ENCODE results near the gene FAM200A.
"Not testable (repeated sequence)": the region's sequence is repeated elsewhere in the genome, so short reads cannot be mapped to it uniquely, and the experiment has no call there.

Gene FAM200A

DNA sequence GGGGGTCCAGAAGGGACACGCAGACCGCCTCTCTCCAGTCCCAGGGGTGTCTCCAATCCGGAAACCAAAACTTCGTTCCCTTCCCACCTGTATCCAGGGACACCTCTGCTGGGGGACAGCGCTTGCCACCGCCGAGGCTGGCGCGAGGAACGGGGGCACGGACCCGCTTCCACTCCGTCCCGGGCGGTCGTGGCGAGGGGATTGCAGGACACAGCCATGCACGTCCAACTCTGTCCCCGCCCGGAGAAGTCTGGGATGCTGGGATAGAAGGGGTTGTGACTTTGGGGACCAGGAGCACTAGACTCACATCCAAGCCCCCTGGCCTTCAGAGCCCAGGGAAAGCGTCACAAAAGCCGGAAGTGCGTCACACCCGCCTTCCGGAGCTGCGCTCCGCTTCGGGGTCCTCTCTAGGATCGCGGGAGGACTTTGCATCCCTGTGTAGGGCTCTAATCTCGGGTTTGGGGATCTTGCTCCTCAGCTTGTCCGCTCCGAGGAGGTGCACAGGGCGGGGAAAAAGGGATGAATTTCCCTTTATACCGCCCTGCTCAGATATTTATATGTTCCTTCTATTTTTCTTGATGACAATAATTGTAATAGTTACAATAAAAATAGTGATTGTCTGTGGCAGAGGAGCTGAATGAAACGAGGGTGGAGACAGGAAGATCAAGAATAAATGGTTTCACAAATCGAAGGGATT lies at the start of gene FAM200A:
FAM200A (minus strand) TSS at position 348 of the 697 bp plus-strand sequence. CDS start 3,707 bp downstream, outside the sequence.
- Histone ChIP-seq H3K9ac (ENCODE audit: low read length in 2 of 2) (peak within 1 kb of the TSS; percentile 95 to 99), H3K9me3 (ENCODE audit: control insufficient read depth in 2 of 2, low read length in 2 of 2) (no peaks in the 10 kb centered on the region), H3K4me3 (ENCODE audit: low read length in 2 of 2) (peak within 1 kb of the TSS; percentile 88 to 99), H3K4me1 (ENCODE audit: control insufficient read depth, insufficient read depth, low read length) (peaks cover 8% of the 10 kb centered on the region), H3K36me3 (ENCODE audit: control insufficient read depth in 2 of 2, insufficient read depth in 2 of 2, low read length in 2 of 2) (peaks cover 16% of the 10 kb centered on the region in 2 donors), H3K27me3 (ENCODE audit: control insufficient read depth in 1 of 2, insufficient read depth in 2 of 2, low read length in 2 of 2) (no peaks in the 10 kb centered on the region), H3K27ac (ENCODE audit: low read length) (peak within 1 kb of the TSS; percentile 84)

DNA sequence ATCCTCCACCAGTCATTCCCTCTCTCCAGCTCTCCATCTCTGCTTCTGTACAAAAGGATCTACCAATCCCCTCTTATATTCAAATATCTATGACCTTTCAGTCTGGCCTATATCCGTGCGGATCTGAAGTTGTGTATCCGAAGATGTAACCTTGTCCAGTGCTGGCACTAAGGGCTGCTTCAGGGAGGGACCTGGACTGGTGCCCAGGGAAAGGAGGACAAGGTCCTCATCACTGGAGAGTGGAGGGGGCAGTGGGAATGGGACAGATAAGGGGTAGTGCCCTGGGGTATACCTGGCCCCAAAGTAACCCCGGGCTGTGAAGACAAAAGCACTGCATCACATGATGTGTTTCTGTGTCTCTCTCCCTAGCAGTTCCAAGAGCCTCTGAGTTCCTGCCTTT lies 47.9 kb upstream of the FAM200A start:
- Histone ChIP-seq H3K4me1 (ENCODE audit: control insufficient read depth, insufficient read depth, low read length) (no peaks in the 10 kb centered on the region), H3K36me3 (ENCODE audit: control insufficient read depth in 2 of 2, insufficient read depth in 2 of 2, low read length in 2 of 2) (no peaks in the 10 kb centered on the region), H3K27ac (ENCODE audit: low read length) (no peak overlapping the region), H3K27me3 (ENCODE audit: control insufficient read depth in 1 of 2, insufficient read depth in 2 of 2, low read length in 2 of 2) (no peaks in the 10 kb centered on the region), H3K9ac (ENCODE audit: low read length in 2 of 2) (no peak overlapping the region), H3K4me3 (ENCODE audit: low read length in 2 of 2) (no peak overlapping the region), H3K9me3 (ENCODE audit: control insufficient read depth in 2 of 2, low read length in 2 of 2) (no peaks in the 10 kb centered on the region)

DNA sequence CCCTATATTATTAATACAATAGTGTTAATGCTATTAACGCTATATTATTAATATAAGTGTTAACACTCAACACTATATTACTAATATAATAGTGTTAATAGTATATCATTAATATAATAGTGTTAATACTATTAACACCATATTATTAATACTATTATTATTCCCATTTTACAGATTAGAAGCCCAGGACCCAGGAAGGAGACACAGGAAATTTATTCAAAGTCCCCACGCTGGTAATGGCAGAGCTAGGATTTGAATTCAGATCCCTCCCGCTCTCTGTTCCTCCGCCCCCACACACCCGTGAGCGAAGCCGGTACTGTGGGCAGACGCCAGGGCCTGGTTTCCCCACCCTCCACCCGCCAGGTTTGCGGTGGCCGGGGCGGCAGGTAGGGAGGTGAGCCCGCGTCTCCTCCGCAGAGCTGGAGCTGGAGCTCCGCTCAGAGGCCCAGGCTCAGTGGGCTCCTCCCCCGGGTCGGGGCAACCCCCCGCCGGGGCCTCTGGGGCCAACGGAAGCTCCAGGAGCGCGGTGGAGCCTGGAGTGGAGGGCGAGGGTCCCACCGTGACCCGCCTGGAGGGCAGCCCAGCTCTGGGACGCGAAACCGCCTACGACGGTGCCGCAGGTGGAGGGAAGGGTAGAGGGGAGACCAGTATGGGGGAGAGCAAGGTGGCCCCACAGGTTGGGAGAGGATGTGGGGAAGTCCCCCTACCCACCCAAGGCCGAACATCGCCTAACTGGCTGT lies 46.0 kb upstream of the FAM200A start, which contains the start of gene TMEM225B:
TMEM225B (plus strand) TSS at position 506 of the 740 bp plus-strand sequence. CDS start 6,122 bp downstream, outside the sequence.
- Histone ChIP-seq H3K9ac (ENCODE audit: low read length in 2 of 2) (no peak within 1 kb of the TSS), H3K27ac (ENCODE audit: low read length) (no peak within 1 kb of the TSS), H3K4me3 (ENCODE audit: low read length in 2 of 2) (no peak within 1 kb of the TSS), H3K4me1 (ENCODE audit: control insufficient read depth, insufficient read depth, low read length) (no peaks in the 10 kb centered on the region), H3K9me3 (ENCODE audit: control insufficient read depth in 2 of 2, low read length in 2 of 2) (no peaks in the 10 kb centered on the region), H3K27me3 (ENCODE audit: control insufficient read depth in 1 of 2, insufficient read depth in 2 of 2, low read length in 2 of 2) (no peaks in the 10 kb centered on the region), H3K36me3 (ENCODE audit: control insufficient read depth in 2 of 2, insufficient read depth in 2 of 2, low read length in 2 of 2) (no peaks in the 10 kb centered on the region)

DNA sequence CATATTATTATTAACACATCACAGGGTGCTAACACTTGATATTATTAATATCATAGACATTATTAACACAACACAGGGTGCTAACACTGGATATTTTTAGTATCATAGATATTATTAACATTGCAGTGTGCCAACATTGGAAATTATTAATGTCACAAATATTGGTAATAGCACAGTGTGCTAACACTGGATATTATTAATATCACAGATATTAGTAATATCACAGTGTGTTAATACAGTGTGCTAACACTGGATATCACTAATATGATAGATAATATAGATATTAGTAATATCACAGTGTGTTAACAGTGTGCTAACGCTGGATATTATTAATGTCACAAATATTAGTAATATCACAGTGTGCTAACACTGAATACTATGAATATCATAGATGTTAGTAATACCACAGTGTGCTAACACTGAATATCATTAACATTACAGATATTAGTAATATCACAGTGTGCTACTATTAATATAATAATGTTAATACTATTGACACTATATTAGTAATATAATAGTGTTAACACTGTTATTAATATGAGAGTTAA lies 44.6 kb upstream of the FAM200A start:
- no peak overlapping the region for H3K4me3 ChIP-seq (ENCODE audit: low read length in 2 of 2)
- H3K27ac ChIP-seq (ENCODE audit: low read length), result no peak overlapping the region
- H3K36me3 ChIP-seq (ENCODE audit: control insufficient read depth in 2 of 2, insufficient read depth in 2 of 2, low read length in 2 of 2), result no peaks in the 10 kb centered on the region
- no peaks in the 10 kb centered on the region for H3K27me3 ChIP-seq (ENCODE audit: control insufficient read depth in 1 of 2, insufficient read depth in 2 of 2, low read length in 2 of 2)
- no peak overlapping the region for H3K9ac ChIP-seq (ENCODE audit: low read length in 2 of 2)
- no peaks in the 10 kb centered on the region for H3K4me1 ChIP-seq (ENCODE audit: control insufficient read depth, insufficient read depth, low read length)
- H3K9me3 ChIP-seq (ENCODE audit: control insufficient read depth in 2 of 2, low read length in 2 of 2), result no peaks in the 10 kb centered on the region

DNA sequence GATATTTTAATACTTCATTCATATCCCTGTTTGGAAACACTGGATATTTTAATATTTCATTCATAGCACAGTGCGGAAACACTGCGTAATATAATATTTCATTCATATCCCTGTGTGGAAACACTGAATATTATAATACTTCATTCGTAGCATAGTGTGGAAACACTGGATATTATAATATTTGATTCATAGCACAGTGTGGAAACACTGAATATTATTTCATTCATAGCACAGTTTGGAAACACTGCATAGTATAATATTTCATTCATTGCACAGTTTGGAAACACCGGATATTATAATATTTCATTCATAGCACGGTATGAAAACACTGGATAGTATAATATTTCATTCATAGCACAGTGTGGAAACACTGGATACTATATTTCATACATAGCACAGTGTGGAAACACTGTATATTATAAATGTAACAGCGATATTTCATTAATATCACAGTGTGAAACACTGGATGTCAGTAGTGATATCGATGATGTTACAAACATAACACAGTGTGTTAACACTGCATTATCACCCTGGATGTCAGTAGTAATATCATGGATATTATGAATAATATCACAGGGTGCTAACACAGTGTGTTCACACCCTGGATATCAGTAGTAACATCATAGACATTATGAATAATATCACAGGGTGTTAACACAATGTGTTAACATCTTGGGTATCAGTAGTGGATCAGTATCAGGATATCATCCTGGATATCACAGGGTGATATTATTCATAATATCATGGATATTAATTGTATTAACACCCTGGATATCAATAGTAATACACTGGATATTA lies 43.2 kb upstream of the FAM200A start:
- Histone ChIP-seq H3K36me3 (ENCODE audit: control insufficient read depth in 2 of 2, insufficient read depth in 2 of 2, low read length in 2 of 2) (no peaks in the 10 kb centered on the region), H3K9me3 (ENCODE audit: control insufficient read depth in 2 of 2, low read length in 2 of 2) (no peaks in the 10 kb centered on the region), H3K4me3 (ENCODE audit: low read length in 2 of 2) (no peak overlapping the region), H3K27ac (ENCODE audit: low read length) (no peak overlapping the region), H3K9ac (ENCODE audit: low read length in 2 of 2) (no peak overlapping the region), H3K4me1 (ENCODE audit: control insufficient read depth, insufficient read depth, low read length) (no peaks in the 10 kb centered on the region), H3K27me3 (ENCODE audit: control insufficient read depth in 1 of 2, insufficient read depth in 2 of 2, low read length in 2 of 2) (no peaks in the 10 kb centered on the region)

DNA sequence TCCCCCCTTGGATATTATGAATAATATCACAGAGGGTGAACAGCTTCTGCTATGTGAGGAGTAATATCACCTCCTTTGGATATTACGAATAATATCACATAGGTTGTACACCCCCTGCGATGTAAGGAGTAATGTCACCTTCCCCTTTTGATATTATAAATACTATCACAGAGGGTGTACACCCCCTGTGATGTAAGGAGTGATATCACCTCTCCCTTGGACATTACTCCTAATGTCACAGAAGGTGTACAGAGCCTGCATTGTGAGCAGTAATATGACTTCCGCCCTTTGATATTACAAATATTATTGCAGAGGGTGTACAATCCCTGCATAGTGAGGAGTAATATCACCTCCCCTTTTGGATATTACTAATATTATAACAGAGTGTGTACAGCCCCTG lies 37.0 kb upstream of the FAM200A start:
- no peaks in the 10 kb centered on the region for H3K9me3 ChIP-seq (ENCODE audit: control insufficient read depth in 2 of 2, low read length in 2 of 2)
- no peak overlapping the region for H3K4me3 ChIP-seq (ENCODE audit: low read length in 2 of 2)
- no peaks in the 10 kb centered on the region for H3K27me3 ChIP-seq (ENCODE audit: control insufficient read depth in 1 of 2, insufficient read depth in 2 of 2, low read length in 2 of 2)
- H3K9ac ChIP-seq (ENCODE audit: low read length in 2 of 2), result no peak overlapping the region
- no peak overlapping the region for H3K27ac ChIP-seq (ENCODE audit: low read length)
- no peaks in the 10 kb centered on the region for H3K36me3 ChIP-seq (ENCODE audit: control insufficient read depth in 2 of 2, insufficient read depth in 2 of 2, low read length in 2 of 2)
- no peaks in the 10 kb centered on the region for H3K4me1 ChIP-seq (ENCODE audit: control insufficient read depth, insufficient read depth, low read length)

DNA sequence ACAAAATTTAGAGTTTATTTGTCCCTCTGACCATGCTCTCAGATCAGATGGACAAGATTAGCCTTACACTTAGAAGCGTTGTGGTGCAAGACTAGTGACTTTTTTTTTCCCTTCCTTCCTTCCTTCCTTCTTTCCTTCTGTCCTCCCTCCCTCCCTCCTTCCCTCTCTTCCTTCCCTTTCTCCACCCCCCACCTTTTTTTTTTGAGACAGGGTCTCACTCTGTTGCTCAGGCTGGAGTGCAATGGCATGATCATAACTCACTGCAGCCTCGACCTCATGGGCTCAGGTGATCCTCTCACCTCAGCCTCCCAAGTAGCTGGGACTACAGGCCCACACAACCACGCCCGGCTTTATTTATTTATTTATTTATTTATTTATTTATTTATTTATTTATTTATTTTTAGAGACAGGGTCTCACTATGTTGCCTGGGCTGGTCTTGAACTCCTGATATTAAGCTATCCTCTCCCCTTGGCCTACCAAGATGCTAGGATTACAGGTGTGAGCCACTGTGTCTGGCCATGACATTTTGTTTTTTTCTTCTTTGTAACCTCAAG lies 28.9 kb upstream of the FAM200A start:
- not testable (repeated sequence) for H3K27me3 ChIP-seq (ENCODE audit: control insufficient read depth in 1 of 2, insufficient read depth in 2 of 2, low read length in 2 of 2); H3K9me3 ChIP-seq (ENCODE audit: control insufficient read depth in 2 of 2, low read length in 2 of 2); H3K36me3 ChIP-seq (ENCODE audit: control insufficient read depth in 2 of 2, insufficient read depth in 2 of 2, low read length in 2 of 2); H3K4me1 ChIP-seq (ENCODE audit: control insufficient read depth, insufficient read depth, low read length)
- H3K27ac ChIP-seq (ENCODE audit: low read length), result peak overlapping the region; percentile 6
- peak overlapping the region; percentile 54 to 84 for H3K9ac ChIP-seq (ENCODE audit: low read length in 2 of 2)
- H3K4me3 ChIP-seq (ENCODE audit: low read length in 2 of 2), result peak overlapping the region; percentile 65 to 82

DNA sequence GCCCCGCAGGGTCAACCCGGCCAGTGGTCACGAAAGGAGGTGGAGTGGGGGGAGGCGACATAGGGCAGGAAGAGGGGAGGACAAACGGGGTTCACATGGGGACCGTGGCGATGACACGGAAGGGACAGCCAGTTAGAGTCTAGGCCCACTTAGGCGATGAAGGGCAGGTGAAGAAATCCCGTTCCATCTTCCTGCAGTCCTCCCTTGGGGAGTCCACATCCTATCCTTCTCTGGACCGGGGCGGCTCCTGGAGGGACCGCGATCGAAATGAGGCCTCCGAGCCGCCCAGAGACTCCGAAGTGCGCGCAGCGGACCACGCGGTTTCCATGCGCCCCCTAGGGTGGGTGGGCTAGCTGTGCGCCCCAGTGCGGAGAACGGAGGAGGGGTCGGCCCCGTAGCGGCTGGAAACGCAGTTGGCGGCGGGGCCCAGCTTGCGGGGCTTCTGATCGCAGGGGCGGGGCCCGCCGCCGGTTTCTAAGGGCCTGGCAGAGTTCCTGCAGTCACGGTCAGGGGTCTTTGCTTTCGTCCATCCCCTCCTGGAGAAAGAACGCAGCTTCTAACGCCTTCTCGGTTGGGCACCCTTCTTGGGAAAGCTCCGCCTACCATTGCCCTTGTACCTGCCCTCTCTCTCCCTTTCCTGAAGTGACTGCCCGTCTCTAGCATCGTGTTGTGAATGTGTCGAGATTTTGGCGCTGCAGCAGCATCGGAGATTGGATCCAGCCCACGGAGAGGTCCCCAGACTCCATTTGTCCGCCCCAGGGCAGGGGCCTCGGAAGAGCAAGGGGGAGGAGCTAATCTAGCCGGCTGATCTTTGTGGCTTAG lies 28.3 kb upstream of the FAM200A start:
- Histone ChIP-seq H3K9me3 (ENCODE audit: control insufficient read depth in 2 of 2, low read length in 2 of 2) (no peaks in the 10 kb centered on the region), H3K27ac (ENCODE audit: low read length) (peak overlapping the region; percentile 6), H3K9ac (ENCODE audit: low read length in 2 of 2) (peak overlapping the region; percentile 54 to 84), H3K27me3 (ENCODE audit: control insufficient read depth in 1 of 2, insufficient read depth in 2 of 2, low read length in 2 of 2) (no peaks in the 10 kb centered on the region), H3K4me1 (ENCODE audit: control insufficient read depth, insufficient read depth, low read length) (peaks cover 7% of the 10 kb centered on the region), H3K4me3 (ENCODE audit: low read length in 2 of 2) (peak overlapping the region; percentile 65 to 82), H3K36me3 (ENCODE audit: control insufficient read depth in 2 of 2, insufficient read depth in 2 of 2, low read length in 2 of 2) (no peaks in the 10 kb centered on the region)

DNA sequence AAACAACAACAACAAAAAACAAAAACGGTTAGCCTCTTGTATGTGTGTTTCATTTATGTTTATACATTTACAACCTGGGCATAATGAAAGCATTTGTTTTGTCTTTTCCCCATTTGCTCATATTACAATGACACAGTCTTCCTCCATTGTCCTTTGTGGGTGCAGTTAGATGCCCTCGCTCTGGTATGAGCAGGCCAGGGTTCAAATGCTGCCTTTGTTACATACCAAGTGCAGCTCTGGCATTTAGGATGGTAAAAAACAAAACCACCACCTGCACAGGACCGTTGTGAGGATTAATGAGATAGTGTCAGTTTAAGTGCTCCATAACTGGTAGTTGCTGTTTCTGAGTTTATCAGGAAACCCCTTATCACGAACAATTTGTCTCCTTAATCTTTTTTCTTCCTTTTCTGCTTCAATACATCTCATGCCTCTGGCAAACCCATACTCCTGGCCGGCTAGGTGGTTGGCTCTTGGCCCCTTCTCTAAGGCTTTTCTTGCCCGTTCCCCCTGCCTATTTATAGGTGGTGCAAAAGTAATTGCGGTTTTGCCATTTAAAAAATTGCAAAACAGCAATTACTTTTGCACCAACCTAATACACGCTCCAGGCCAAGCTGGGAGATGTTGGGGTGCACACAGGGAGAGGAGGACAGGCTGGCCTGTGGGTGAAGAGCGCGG lies 27.5 kb upstream of the FAM200A start:
- H3K27me3 ChIP-seq (ENCODE audit: control insufficient read depth in 1 of 2, insufficient read depth in 2 of 2, low read length in 2 of 2), result no peaks in the 10 kb centered on the region
- H3K4me3 ChIP-seq (ENCODE audit: low read length in 2 of 2), result peak overlapping the region; percentile 65 to 82
- H3K36me3 ChIP-seq (ENCODE audit: control insufficient read depth in 2 of 2, insufficient read depth in 2 of 2, low read length in 2 of 2), result no peaks in the 10 kb centered on the region
- H3K9ac ChIP-seq (ENCODE audit: low read length in 2 of 2), result peak overlapping the region; percentile 54 to 84
- H3K4me1 ChIP-seq (ENCODE audit: control insufficient read depth, insufficient read depth, low read length), result peaks cover 7% of the 10 kb centered on the region
- H3K9me3 ChIP-seq (ENCODE audit: control insufficient read depth in 2 of 2, low read length in 2 of 2), result no peaks in the 10 kb centered on the region
- no peak overlapping the region for H3K27ac ChIP-seq (ENCODE audit: low read length)
